HG03342 (cell line): ENCODE data around the gene ATP6V0A1.
"Not testable (repeated sequence)": the region's sequence is repeated elsewhere in the genome, so short reads cannot be mapped to it uniquely, and the experiment has no call there.

Source experiments
- ATAC-seq: cut with Tn5 transposase; IDR thresholded peaks from one replicate; pipeline ENCODE4 v1.9.1; 2021; ENCODE audit warnings: mild to moderate bottlenecking, moderate library complexity; ENCODE audit not compliant: unreplicated experiment

The ATP6V0A1 gene

DNA sequence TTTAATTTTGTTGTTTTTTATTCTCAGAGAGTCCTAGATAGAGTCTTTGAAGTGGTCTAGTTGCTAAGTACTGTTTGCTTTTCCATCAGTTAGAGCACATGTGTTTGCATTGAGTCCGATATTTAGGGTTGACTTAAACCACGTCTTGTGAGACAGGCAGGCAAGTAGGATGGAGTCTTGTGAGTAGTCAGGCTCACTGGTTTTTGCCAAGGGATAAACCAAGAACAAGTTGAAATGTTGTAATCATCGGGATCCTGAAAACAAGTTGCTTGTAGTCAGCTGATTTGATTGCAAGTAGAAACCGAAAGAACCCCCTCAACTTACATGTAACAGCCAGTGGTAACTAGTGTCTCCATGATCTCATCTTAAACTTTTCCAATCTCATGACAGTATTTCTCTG is 17.2 kb downstream of the ATP6V0A1 start:
- no peak for ATAC-seq

GRCh38 chr17:42476411-42476810 is 17.7 kb downstream of the ATP6V0A1 start:
- no peak for ATAC-seq

DNA sequence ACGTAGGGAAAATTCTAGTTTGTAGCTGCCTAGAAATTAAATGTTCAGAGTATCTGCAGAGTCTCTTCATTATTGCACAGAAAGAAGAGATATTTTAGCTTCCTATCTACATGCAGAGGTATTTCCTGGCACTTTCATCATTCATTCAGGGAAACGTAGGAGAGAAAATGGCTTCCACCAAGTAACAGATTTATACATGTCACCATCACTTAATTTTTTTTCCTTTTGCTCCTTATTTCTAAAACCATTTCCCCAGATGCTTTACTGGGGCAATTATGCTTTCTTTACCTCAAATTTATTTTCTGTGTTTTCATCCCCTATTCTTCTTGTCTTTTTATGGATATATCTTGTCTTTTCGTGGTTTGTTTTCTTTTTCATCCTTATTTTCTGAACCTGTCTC is 18.5 kb downstream of the ATP6V0A1 start:
- ATAC-seq, result no peak

GRCh38 chr17:42477824-42478223 is 19.1 kb downstream of the ATP6V0A1 start:
- ATAC-seq, result not testable (repeated sequence)

DNA sequence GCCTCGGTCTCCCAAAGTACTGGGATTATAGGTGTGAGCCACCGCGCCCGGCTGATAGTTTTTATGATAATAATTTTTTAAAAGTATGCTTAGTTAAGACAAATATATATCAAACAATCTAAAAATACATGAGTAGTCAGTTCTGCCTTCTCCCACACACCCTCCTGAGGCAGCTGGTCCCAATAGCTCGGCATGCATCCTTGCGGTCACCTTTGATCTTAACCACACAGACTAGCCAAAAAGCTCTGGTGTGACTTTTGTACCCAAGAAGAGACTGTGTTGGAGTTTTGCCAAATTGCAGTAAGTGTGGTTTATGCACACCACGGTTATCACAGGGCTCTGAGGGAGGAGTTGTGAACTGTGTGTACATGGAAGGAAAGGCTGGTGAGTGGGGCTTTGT is 25.6 kb downstream of the ATP6V0A1 start:
- no peak for ATAC-seq

DNA sequence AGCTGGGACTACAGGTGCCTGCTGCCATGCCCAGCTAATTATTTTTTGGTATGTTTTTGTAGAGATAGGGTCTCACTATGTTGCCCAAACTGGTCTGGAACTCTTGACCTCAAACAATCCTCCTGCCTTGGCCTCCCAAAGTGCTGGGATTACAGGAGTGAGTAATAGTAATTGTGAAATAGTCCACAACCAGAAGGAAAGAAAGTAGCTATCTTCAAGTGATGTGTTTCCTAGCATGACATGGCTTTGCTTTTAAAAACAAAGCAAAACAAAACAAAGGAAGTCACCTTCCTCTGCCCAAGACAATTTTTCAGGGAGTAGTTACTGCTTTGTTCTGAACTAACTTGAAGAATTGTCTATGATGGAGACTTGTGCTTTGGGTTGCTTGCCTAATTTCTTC is 27.0 kb downstream of the ATP6V0A1 start:
- no peak for ATAC-seq

DNA sequence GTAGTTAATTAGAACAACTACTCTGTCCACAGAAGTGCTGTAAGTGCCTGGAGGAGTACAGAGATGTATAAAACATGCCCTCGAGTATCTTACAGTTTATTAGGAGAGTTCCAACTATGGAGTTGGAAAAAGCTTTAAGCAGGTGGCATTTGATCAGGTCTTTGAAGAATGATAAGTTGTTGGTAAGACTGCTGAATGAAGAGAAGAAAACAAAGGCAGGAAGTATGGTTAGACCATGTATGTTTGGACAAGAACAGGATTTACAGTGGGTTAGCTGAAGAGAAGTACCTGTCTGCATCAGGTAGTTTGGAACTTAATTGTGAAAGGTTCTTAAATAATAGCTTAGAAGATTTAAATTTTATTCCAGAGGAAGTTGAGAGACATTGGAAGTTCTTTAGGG is 29.4 kb downstream of the ATP6V0A1 start:
- no peak for ATAC-seq

DNA sequence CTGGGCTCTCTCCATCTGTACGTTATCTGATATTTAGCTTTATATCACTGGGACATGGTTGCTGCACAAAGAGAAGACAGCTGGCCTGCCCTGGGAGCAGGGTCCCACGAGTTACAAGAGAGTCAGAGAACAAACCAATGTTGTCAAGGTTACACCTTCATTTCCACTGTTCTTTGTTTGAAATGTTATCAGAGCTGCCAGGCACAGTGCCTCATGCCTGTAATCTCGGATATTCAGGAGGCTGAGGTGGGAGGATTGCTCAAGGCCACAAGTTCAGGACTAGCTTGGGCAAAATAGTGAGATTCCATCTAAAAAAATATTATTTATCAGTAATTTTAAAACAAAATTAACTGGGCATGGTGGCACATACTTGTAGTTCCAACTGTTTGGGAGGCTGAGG is 34.6 kb downstream of the ATP6V0A1 start:
- no peak for ATAC-seq

DNA sequence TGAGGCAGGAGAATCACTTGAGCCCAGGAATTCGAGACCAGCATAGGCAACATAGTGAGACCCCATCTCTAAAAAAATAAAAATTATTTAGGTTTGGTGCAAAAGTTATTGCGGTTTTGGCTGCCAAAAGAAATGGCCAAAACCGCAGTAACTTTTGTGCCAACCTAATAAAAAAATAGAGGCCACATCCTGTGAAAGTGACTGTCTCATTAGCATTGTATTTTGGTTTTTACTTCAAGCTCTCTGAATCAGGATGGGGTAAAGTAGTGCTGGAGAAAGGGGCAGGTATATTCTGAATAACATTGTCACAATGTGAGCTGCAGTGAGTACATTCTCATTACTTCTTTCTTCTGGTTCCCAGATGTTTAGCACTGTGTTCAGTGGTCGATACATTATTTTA is 36.0 kb downstream of the ATP6V0A1 start:
- no peak for ATAC-seq

- ATAC-seq, result no peak
Measured at GRCh38 chr17:42498828-42499227, 40.1 kb downstream of the ATP6V0A1 start.

GRCh38 chr17:42502091-42502490 is 43.4 kb downstream of the ATP6V0A1 start:
- no peak for ATAC-seq

GRCh38 chr17:42502926-42503325 is 44.2 kb downstream of the ATP6V0A1 start:
- no peak for ATAC-seq

- ATAC-seq, result no peak
Measured at GRCh38 chr17:42507671-42508070, 49.0 kb downstream of the ATP6V0A1 start.

- no peak for ATAC-seq
Measured at GRCh38 chr17:42508426-42509165, 49.9 kb downstream of the ATP6V0A1 start.

- ATAC-seq, result no peak
Measured at GRCh38 chr17:42509409-42509808, 50.7 kb downstream of the ATP6V0A1 start.

DNA sequence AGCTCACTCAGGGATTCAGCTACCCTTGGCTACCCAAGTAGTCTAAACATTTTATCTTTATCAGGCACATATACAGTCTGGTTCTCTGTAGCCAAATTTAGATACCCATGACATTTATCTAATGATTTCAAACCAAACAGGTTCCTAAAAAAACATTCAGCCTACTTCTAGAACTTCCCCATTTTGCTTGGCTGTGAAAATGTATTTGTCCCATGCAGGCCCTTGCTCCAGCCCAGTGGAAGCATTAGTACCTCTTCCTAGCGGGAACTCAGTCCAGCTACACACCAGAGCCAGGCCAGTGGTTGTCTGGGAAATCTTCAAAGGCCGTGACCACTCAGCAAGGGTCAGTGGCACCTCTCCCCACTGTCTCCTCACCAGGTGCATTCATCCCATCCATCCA is 51.2 kb downstream of the ATP6V0A1 start:
- ATAC-seq, result no peak

GRCh38 chr17:42512246-42512645 is 53.6 kb downstream of the ATP6V0A1 start:
- ATAC-seq, result no peak

GRCh38 chr17:42512733-42513251 is 54.1 kb downstream of the ATP6V0A1 start:
- ATAC-seq, result no peak

DNA sequence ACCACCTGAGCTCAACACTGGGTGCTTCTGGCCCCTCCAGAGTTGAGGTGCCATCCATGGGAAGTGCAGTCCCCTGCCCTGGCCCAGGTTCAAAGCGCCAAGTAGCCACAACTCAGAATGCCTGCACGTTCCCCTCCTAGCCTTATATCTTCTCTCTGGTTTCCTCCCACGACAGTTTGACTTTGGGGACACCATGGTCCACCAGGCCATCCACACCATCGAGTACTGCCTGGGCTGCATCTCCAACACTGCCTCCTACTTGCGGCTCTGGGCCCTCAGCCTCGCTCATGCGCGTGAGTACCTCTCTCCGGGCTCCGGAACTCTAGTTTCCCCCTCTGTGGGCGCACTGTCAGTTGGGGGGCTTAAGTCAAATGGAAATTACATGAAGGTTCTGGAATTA is 55.0 kb downstream of the ATP6V0A1 start:
- no peak for ATAC-seq

- ATAC-seq, result no peak
Measured at GRCh38 chr17:42514279-42514678, 55.6 kb downstream of the ATP6V0A1 start.

- no peak for ATAC-seq
Measured at GRCh38 chr17:42514867-42515266, 56.2 kb downstream of the ATP6V0A1 start.

GRCh38 chr17:42517516-42517915 is 58.8 kb downstream of the ATP6V0A1 start:
- ATAC-seq, result no peak
